GM12874 (cell line): ENCODE data around the gene IFNL1.

Experiments
- TF ChIP-seq, protein P1 (sequence below): IDR thresholded peaks from 2 replicates; pipeline ENCODE4 v1.5.1; 2011; ENCODE audit warnings: low read depth, mild to moderate bottlenecking, control low read depth, low read length, moderate library complexity; ENCODE audit not compliant: insufficient read depth

Gene IFNL1

DNA sequence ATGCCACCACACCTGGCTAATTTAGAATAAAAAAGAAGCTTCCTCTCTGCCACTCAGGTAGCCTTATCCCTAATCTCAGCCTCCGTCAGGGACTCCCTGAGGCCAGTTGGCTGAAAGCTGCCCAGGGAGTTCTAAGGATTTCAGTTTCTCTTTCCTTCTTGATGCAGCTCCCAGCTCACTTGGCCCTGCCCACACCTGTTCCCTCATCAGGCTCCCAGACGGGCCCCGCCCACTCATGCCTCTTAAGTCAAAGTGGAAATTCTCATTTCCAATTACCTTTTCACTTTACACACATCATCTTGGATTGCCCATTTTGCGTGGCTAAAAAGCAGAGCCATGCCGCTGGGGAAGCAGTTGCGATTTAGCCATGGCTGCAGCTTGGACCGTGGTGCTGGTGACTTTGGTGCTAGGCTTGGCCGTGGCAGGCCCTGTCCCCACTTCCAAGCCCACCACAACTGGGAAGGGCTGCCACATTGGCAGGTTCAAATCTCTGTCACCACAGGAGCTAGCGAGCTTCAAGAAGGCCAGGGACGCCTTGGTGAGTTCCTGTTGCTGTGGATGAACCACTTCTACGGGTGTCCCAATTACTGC, at the start of gene IFNL1:
Gene IFNL1 (plus strand): TSS at position 353 of the 591 bp plus-strand sequence. CDS start 15 bp downstream, at position 368.
- TF ChIP-seq, protein P1, sequence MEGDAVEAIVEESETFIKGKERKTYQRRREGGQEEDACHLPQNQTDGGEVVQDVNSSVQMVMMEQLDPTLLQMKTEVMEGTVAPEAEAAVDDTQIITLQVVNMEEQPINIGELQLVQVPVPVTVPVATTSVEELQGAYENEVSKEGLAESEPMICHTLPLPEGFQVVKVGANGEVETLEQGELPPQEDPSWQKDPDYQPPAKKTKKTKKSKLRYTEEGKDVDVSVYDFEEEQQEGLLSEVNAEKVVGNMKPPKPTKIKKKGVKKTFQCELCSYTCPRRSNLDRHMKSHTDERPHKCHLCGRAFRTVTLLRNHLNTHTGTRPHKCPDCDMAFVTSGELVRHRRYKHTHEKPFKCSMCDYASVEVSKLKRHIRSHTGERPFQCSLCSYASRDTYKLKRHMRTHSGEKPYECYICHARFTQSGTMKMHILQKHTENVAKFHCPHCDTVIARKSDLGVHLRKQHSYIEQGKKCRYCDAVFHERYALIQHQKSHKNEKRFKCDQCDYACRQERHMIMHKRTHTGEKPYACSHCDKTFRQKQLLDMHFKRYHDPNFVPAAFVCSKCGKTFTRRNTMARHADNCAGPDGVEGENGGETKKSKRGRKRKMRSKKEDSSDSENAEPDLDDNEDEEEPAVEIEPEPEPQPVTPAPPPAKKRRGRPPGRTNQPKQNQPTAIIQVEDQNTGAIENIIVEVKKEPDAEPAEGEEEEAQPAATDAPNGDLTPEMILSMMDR: no peak

DNA sequence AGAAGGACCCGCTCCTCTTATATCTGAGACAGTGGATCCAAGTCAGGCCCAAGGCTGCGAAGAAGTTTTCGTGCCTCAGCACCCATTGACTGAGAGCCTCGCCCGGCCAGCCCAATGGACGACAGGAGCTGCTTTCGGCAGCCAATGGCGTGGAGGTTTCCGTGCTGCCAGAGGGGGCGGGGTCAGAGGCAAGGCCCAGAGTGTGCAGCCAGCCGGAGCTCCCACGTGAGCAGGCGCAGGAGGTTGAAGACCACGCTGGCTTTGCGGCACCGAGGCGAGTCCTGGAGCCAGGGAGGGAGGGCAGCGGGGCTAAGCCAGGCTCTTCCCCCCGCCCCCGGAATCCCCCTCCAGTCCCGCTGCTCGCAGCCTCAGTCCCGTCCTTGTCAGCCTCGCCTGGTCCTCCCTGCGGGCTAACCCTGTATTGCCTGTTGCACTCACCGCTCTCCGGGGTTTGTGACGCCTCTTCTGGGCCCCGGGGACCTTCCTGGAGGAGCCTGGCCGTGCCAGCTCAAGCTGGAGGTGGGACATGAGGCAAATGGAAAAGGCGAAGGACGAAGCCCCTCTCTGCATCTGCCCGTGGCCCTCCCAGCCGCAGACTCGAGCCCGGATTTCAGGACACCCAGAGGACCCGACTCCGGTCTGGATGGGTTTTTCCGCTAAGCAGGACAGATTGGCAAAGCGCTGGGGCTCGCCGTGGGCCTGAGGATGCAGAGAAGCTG, 49.1 kb upstream of the IFNL1 start:
- TF ChIP-seq, protein P1: no peak

DNA sequence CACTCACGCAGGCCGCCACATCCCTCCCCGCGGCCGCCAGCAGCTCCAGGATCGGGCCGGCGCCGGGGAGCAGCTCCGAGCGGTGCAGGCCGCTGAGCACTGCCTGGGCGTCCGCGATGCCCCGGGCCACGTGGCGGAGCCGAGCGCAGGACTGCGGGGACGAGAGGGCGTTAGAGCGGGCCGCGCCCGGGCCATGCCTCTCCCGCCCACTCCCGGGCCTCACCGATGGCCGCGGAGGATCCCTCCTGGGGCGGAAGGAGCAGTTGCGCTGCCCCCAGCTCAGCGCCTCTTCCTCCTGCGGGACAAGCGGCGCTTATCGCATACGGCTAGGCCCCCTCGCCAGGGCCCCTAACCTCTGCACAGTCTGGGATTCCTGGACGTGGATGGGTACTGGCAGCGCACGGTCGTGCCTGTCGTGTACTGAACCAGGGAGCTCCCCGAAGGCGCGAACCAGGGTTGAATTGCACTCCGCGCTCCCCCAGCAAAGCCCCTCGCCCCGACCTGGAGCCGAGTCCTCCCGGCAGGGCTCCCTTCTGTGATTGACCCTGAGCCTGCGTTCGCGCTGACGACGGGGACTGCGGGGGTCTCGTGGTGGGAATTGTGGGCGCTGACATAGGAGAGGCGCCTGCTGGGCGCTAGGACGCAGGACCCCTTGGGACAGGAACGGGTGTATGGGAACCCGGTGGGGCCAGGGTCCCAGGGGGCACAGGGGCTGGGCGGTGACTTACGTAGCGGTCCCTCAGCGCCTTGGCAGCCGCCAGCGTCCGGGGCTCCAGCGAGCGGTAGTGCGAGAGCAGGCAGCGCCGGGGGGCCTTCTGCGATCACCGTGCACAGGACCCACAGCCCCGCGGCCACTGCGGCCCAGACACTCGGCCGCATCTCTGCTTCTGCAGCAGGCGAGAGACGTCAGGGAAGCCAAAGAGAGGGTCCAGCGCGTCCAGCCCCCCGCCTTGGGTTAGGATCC, 48.2 kb upstream of the IFNL1 start:
- TF ChIP-seq, protein P1: no peak

DNA sequence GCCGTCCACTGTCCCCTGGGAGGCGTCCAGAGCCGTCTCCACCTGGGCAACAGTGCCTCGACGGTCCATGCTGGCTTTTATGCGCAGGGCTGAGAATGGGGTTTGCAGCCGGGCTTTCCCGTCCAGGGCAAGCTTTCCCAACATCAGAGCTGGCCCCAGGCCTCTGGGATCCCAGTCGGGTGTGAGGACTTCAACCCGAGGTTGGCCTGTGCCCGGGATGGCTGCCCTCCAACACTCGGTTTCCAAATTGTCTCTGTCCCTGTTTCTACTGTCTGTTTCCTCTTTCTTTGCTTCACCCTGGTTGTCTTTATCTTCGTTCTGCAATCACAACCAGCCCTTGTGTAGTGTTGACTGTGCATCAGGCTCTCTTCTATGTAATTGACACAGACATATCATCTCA, 47.4 kb upstream of the IFNL1 start, which contains the start of gene IFNL4:
Gene IFNL4 (minus strand): TSS at position 51 of the 400 bp plus-strand sequence.
- TF ChIP-seq, protein P1: no peak

DNA sequence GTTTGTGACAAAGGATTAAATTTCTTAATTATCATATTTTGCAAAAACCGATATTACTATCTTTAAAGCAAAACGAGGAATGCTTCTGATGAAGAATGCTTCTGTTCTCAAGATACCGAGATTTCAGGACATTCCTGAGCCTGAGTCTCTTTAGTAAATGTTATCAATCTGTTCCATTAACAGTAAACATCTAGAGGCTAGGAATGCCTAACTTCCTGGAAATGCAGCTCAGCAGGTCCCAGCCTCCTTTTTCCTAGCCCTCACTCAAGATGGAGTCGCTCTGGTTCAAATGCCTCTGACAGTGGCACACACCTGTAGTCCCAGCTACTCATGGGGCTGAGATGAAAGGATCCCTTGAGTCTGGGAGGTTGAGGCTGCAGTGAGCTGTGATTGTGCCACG, 45.1 kb upstream of the IFNL1 start:
- TF ChIP-seq, protein P1: no peak

DNA sequence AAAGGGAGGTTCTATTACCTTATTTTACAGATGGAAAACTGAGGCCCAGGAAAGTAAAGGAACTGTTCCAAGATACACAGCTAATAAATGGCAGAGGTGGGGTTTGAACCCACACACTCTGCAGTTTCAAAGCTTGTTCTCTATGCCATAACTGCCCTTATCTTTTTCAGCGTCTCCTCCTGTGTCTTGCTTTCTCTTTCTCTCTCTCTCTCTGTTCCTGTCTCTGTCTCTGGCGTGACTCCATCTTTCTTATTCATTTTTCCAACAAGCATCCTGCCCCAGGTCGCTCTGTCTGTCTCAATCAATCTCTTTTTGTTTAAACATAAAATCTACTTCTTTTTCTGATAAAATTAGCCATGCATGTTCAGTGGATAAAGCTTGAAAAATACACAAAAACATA, 44.4 kb upstream of the IFNL1 start:
- TF ChIP-seq, protein P1: no peak

DNA sequence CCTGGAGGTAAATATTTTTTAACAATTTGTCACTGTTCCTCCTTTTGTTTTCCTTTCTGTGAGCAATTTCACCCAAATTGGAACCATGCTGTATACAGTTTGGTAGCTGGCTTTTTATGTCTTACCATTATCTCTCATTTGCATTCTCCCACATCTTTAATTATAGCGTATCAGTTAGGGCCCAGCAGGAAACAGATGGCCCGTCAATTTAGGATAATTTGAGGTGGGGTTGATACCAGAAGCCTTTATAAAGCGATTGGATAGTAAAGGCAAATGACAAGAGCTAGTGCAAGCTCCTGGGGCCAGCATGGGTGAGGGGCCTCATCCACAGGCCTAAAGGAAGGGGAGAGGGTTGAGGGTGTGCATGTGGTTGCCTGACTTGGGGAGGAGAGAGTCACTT, 43.7 kb upstream of the IFNL1 start:
- TF ChIP-seq, protein P1: no peak
